Liver (tissue), 9 donors: ENCODE data around the gene PRMT7. TPM values are rescaled to one million over a fixed set of nuclear protein-coding genes. Genes with fewer than 3 reads are reported as not detected.

ENCODE experiments used
- DNase-seq: peaks from one replicate; pipeline ENCODE4 v3.0.0-alpha.2; 2017; ENCODE audit warnings: low spot score
- H3K27ac ChIP-seq, 2 donors: one replicate each; pipeline ENCODE4 v1.7.0; 2013; ENCODE audit warnings: inconsistent platforms in 2 of 2, low read length in 2 of 2, control low read depth in 1 of 2, low read depth in 1 of 2, mild to moderate bottlenecking in 1 of 2
- H3K27me3 ChIP-seq, 4 donors: one replicate each; pipeline versions ENCODE4 v1.6.1 to v1.7.0; 2013; ENCODE audit warnings: low read length in 3 of 4, inconsistent platforms in 1 of 4, mild to moderate bottlenecking in 1 of 4, moderate library complexity in 1 of 4; ENCODE audit not compliant: control insufficient read depth in 4 of 4, insufficient read depth in 4 of 4
- H3K36me3 ChIP-seq, 4 donors: one replicate each; pipeline versions ENCODE4 v1.6.1 to v1.7.0; 2013; ENCODE audit warnings: low read length in 3 of 4, mild to moderate bottlenecking in 3 of 4, low read depth in 1 of 4, moderate library complexity in 1 of 4; ENCODE audit not compliant: control insufficient read depth in 4 of 4, insufficient read depth in 3 of 4
- H3K4me1 ChIP-seq, 4 donors: one replicate each; pipeline versions ENCODE4 v1.6.1 to v1.7.0; 2013; ENCODE audit warnings: low read length in 3 of 4, mild to moderate bottlenecking in 3 of 4, moderate library complexity in 1 of 4; ENCODE audit not compliant: control insufficient read depth in 4 of 4, insufficient read depth in 4 of 4
- H3K4me3 ChIP-seq, 3 donors: one replicate each; pipeline versions ENCODE4 v1.6.1 to v1.7.0; 2013; ENCODE audit warnings: low read length in 3 of 3, control low read depth in 1 of 3, low read depth in 1 of 3, mild to moderate bottlenecking in 1 of 3
- H3K9ac ChIP-seq, 2 donors: one replicate each; pipeline ENCODE4 v1.7.0; 2013; ENCODE audit warnings: low read length in 2 of 2, mild to moderate bottlenecking in 2 of 2, moderate library complexity in 2 of 2, control low read depth in 1 of 2, low read depth in 1 of 2
- H3K9me3 ChIP-seq, 4 donors: one replicate each; pipeline versions ENCODE4 v1.6.1 to v1.7.0; 2013; ENCODE audit warnings: low read length in 3 of 4; ENCODE audit not compliant: control insufficient read depth in 4 of 4
- EGR1 ChIP-seq, 2 donors: IDR thresholded peaks; 2 replicates each; pipeline ENCODE4 v1.6.1; 2016 to 2018; ENCODE audit warnings: antibody characterized with exemption in 2 of 2, low read depth in 2 of 2
- FOXA2 ChIP-seq: IDR thresholded peaks from 2 replicates; pipeline ENCODE4 v1.6.1; 2016; ENCODE audit warnings: antibody characterized with exemption
- HNF4A ChIP-seq, 2 donors: conservative IDR thresholded peaks; 2 replicates each; pipeline ENCODE4 v1.6.1; 2016; ENCODE audit warnings: antibody characterized with exemption in 2 of 2, mild to moderate bottlenecking in 2 of 2
- HNF4G ChIP-seq: IDR thresholded peaks from 2 replicates; pipeline ENCODE4 v1.6.1; 2016; ENCODE audit warnings: antibody characterized with exemption
- JUND ChIP-seq, 2 donors: IDR thresholded peaks; 2 replicates each; pipeline ENCODE4 v1.6.1; 2016; ENCODE audit warnings: antibody characterized with exemption in 2 of 2
- NR2F2 ChIP-seq: IDR thresholded peaks from 2 replicates; pipeline ENCODE4 v1.6.1; 2016; ENCODE audit warnings: antibody characterized with exemption
- SP1 ChIP-seq: IDR thresholded peaks from 2 replicates; pipeline ENCODE4 v1.6.1; 2018; ENCODE audit warnings: antibody characterized with exemption, mild to moderate bottlenecking
- TAF1 ChIP-seq: conservative IDR thresholded peaks from 2 replicates; pipeline ENCODE4 v1.6.1; 2016; ENCODE audit warnings: antibody characterized with exemption, mild to moderate bottlenecking
- WGBS: extraction: QIAGEN DNeasy Blood & Tissue Kit; methylation state at CpG from one replicate; pipeline ENCODE4 v1.1.7; 2013; 5-methylcytosine and 5-hydroxymethylcytosine counted together
- polyA plus RNA-seq, 2 donors: library from polyadenylated mRNA; stranded (reverse) in 1 of 2; unstranded in 1 of 2; fragments of 200-250 nt in 1 of 2; fragments of >200 nt in 1 of 2; fragmentation: Nextera tagmentation in 1 of 2; extraction: Ambion mirVana in 1 of 2; gene quantifications; one replicate each; pipeline versions ENCODE4 v1.2.1 to v1.2.3, GENCODE V29; 2013 to 2015
- total RNA-seq, 2 donors: library from RNA; depleted of rRNA; stranded (reverse); fragments of >200 nt; gene quantifications; one replicate each; pipeline ENCODE4 v1.2.3, GENCODE V29; 2014
- TF ChIP-seq, protein P1 (sequence below): fragments of 150-350 bp; IDR thresholded peaks from 2 replicates; pipeline ENCODE4 v1.5.1; 2017; ENCODE audit warnings: improper control_type of control experiment, low read depth, low read length; ENCODE audit not compliant: missing input control
- TF ChIP-seq, protein P2 (sequence below): IDR thresholded peaks from 2 replicates; pipeline ENCODE4 v1.6.1; 2016; ENCODE audit warnings: antibody characterized with exemption, mild to moderate bottlenecking
- TF ChIP-seq, protein P3 (sequence below): IDR thresholded peaks from 2 replicates; pipeline ENCODE4 v1.6.1; 2016; ENCODE audit warnings: antibody characterized with exemption
- TF ChIP-seq, protein P4 (sequence below): IDR thresholded peaks from 2 replicates; pipeline ENCODE4 v1.6.1; 2016; ENCODE audit warnings: antibody characterized with exemption
- donor health status: healthy.
- donor health status: healthy.
- donor health status: healthy.
- donor health status: healthy.
- donor health status: healthy.

Gene PRMT7
- total and polyA plus RNA-seq, 4 donors = 10.7 to 31.5 (median 17.5) TPM

DNA sequence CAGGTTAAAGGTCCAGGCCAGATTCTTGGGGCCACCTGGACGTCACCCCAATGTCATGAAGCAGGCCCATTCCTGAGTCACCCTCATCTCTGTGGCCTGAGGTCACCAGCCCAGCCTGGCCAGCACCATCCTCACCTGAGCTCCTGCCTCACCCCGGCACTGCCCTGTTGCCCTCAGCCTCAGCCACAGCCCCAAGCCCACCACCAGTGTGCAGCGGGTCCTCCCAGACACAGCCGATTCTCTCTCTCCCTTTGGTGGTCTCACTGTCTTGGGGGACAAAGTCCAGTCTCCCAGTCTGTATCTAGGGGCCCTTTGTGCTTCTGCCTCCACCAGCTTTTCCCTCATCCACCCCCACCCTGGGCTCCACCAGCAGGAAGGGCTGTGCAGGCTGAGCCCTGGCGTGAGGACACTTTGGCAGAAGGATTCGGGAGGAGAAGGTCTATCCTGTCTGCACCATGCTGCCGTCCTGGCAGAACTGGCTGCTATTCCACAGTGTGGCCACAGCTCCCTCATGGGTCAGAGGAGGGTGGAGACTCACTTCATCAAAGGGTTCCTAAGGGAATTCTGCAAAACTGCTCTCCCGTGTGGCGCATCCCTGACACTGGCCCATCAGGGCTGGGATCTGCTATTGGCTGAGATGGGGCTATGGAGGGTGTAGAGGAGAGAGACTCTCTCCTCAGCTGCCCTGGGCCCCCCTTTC is 64.3 kb downstream of the PRMT7 start:
- Histone ChIP-seq H3K9ac (no peak overlapping the region), H3K27ac (no peak overlapping the region), H3K36me3 (no peaks in the 10 kb centered on the region), H3K27me3 (no peaks in the 10 kb centered on the region), H3K9me3 (no peaks in the 10 kb centered on the region), H3K4me1 (no peaks in the 10 kb centered on the region), H3K4me3 (no peak overlapping the region)
- WGBS = 93% methylated on average over 9 of the region's 9 CpGs
- DNase-seq = no peak
- TF ChIP-seq, protein P1, sequence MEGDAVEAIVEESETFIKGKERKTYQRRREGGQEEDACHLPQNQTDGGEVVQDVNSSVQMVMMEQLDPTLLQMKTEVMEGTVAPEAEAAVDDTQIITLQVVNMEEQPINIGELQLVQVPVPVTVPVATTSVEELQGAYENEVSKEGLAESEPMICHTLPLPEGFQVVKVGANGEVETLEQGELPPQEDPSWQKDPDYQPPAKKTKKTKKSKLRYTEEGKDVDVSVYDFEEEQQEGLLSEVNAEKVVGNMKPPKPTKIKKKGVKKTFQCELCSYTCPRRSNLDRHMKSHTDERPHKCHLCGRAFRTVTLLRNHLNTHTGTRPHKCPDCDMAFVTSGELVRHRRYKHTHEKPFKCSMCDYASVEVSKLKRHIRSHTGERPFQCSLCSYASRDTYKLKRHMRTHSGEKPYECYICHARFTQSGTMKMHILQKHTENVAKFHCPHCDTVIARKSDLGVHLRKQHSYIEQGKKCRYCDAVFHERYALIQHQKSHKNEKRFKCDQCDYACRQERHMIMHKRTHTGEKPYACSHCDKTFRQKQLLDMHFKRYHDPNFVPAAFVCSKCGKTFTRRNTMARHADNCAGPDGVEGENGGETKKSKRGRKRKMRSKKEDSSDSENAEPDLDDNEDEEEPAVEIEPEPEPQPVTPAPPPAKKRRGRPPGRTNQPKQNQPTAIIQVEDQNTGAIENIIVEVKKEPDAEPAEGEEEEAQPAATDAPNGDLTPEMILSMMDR = no peak
- TF ChIP-seq FOXA2 (no peak), SP1 (no peak), EGR1 (IDR thresholded peaks at IDR 0.05; ENCODE audit: low read depth in 2 of 2) (no peak), NR2F2 (no peak), HNF4G (no peak), HNF4A (conservative IDR thresholded peaks at IDR 0.05) (no peak), JUND (IDR thresholded peaks at IDR 0.05) (no peak)
- TF ChIP-seq, protein P2, sequence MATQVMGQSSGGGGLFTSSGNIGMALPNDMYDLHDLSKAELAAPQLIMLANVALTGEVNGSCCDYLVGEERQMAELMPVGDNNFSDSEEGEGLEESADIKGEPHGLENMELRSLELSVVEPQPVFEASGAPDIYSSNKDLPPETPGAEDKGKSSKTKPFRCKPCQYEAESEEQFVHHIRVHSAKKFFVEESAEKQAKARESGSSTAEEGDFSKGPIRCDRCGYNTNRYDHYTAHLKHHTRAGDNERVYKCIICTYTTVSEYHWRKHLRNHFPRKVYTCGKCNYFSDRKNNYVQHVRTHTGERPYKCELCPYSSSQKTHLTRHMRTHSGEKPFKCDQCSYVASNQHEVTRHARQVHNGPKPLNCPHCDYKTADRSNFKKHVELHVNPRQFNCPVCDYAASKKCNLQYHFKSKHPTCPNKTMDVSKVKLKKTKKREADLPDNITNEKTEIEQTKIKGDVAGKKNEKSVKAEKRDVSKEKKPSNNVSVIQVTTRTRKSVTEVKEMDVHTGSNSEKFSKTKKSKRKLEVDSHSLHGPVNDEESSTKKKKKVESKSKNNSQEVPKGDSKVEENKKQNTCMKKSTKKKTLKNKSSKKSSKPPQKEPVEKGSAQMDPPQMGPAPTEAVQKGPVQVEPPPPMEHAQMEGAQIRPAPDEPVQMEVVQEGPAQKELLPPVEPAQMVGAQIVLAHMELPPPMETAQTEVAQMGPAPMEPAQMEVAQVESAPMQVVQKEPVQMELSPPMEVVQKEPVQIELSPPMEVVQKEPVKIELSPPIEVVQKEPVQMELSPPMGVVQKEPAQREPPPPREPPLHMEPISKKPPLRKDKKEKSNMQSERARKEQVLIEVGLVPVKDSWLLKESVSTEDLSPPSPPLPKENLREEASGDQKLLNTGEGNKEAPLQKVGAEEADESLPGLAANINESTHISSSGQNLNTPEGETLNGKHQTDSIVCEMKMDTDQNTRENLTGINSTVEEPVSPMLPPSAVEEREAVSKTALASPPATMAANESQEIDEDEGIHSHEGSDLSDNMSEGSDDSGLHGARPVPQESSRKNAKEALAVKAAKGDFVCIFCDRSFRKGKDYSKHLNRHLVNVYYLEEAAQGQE = no peak
- TF ChIP-seq, protein P3, sequence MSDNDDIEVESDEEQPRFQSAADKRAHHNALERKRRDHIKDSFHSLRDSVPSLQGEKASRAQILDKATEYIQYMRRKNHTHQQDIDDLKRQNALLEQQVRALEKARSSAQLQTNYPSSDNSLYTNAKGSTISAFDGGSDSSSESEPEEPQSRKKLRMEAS = no peak
- TF ChIP-seq, protein P4, sequence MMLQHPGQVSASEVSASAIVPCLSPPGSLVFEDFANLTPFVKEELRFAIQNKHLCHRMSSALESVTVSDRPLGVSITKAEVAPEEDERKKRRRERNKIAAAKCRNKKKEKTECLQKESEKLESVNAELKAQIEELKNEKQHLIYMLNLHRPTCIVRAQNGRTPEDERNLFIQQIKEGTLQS = no peak

DNA sequence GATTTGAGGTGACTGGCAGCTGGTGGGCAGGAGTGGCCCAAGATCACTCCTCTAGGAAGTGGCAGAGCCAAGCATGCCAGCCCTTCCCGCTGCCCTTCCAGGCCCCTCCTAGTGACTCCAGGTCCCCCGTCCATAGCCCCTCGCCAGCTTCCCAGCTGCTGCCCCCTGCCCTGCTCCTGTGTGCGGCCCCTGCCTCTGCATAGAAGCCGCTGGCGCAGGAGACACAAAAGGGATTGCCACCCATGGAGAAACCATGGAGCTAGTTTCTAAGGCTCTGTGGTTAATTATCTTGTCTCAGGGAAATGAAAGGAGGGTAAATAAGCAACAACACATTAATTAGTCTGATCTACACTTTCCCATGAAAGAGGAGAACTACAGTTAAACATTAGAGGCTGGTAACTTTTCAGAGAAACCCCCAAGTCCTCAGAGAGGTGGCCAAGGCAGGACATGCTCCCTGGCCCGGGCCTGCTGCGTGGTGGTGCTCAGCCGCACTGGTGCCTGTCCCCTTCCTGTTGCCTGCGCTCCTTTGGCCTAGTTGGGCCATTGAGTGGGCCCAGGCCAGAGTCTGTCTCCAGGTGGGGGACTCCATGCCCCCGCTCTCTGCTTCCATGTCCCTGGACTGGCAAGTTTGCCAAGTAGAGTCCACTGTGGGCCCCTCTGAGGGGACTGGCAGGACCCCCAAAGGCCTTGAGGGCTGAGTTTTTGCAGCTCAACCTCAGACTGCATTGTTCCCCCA is 65.2 kb downstream of the PRMT7 start:
- Histone ChIP-seq H3K27me3 (no peaks in the 10 kb centered on the region), H3K4me1 (no peaks in the 10 kb centered on the region), H3K9ac (no peak overlapping the region), H3K27ac (no peak overlapping the region), H3K36me3 (no peaks in the 10 kb centered on the region), H3K4me3 (no peak overlapping the region), H3K9me3 (no peaks in the 10 kb centered on the region)
- no peak for DNase-seq
- 96% methylated on average over 11 of the region's 11 CpGs for WGBS
- no peak for TF ChIP-seq EGR1 (IDR thresholded peaks at IDR 0.05; ENCODE audit: low read depth in 2 of 2)
- no peak for TF ChIP-seq NR2F2
- TF ChIP-seq, protein P3 = no peak
- no peak for TF ChIP-seq TAF1
- TF ChIP-seq, protein P4 = no peak
- TF ChIP-seq JUND (IDR thresholded peaks at IDR 0.05) = no peak
- TF ChIP-seq, protein P2 = no peak
